ENCODE data around the gene CISTR. TPM values are rescaled to one million over a fixed set of nuclear protein-coding genes. Genes with fewer than 3 reads are reported as not detected.
"Not testable (repeated sequence)": the region's sequence is repeated elsewhere in the genome, so short reads cannot be mapped to it uniquely, and the experiment has no call there.

CISTR gene
- polyA plus RNA-seq (2013, experiment 1 of 2; ENCODE audit: insufficient read length): not detected
- polyA plus RNA-seq (2013, experiment 2 of 2; ENCODE audit: insufficient read length): not detected

DNA sequence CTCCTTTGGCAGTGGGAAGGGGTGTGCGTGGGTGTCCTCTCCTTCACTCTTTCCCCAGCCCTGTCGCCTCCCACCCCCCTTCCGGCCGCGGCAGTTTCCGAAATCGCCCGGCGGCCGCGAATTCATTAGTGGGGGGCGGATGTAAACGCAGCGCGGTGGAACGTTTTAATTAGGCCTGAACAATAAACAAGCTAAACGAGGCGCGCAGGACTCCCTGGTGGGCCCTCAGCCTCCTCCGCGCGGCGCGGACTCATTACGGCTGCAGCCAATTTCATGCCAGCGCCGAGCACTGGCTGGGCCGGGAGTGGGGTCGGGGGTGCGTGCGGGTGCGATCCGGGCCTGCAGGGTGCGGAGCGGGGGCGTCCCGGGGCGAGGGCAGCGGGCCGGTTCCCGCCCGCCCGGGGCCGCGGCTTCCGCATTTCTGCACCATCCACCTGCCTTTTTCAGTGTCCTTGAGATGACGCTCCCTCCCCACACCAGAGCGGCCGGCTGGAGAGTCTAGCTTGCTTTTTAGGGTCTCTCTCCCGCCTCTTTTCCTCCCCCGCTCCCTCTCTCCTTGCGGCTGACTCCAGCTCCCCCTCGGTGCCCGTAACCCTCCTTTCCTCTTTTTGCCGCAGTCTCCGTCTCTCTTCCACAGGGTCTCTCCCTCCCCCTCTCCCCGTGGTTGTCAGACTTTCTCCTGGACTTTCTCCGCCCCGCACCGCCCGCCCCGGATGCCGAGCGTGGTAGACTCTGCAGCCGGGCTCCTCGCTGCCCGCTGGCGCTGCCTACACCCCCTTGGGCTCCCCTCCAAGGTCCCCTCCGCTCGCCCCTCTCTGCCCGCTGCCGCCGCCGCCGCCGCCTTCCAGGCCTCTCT, at the start of gene CISTR:
CISTR (minus strand) TSS at position 644 of the 856 bp plus-strand sequence.
- DNase-seq: no peak

DNA sequence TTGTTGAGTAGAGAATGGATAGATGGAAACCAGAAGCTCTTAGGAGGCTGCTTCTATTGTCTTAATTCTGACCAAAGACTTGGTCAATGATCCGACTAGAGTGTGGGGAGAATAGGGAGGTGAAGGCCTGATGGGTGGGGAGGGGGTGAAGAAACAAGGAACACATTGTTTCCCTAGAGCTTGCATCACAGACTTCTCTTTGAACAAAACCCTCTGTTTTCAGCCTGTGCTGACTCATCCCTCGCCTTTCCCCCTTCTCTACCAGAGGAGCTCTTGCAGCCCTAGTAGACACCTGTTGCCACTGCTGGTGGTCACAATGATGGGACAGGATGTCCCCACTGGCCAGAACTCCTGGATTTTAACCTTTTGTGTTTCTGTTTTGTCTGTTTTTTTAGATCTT, 46.8 kb upstream of the CISTR start:
- no peak for DNase-seq

DNA sequence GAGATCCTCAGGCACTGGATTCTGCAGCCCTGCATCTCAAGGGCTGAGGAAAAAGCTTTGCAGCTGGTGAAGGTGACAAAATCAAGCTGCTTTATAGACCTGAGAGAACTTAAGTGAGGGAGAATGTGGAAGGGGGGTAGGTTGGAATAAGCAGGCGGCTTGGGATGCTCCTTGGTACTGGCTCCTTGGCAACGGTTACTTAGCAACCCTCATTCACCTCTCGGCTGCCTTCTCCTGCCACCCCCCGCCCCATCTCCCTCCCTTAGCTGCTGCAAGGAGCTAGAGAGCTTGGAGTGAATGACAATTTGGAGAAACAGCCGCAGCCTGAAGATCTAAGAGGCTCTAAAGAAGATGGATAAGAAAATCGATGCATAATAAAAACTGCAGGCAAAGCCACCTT, 44.1 kb upstream of the CISTR start:
- DNase-seq: no peak

DNA sequence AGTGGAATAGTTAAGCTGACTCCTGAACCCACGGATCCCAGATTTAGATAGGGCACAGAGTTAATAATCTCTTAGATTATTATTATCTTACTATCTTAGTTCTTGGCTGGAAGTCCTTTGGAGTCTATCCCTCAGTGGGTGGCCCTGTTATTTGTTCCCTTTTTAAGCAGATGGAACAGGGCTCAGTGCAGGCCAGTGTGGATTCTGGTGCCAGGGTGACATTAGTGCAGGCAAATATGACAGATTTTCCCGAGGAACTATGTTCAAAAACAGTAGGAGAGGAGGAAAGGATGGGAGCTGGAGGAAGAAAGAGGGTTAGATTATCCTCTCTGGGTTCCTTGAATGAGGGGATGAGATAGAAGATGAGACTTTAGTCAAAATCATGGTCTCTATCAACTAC, 41.4 kb upstream of the CISTR start:
- no peak for DNase-seq

DNA sequence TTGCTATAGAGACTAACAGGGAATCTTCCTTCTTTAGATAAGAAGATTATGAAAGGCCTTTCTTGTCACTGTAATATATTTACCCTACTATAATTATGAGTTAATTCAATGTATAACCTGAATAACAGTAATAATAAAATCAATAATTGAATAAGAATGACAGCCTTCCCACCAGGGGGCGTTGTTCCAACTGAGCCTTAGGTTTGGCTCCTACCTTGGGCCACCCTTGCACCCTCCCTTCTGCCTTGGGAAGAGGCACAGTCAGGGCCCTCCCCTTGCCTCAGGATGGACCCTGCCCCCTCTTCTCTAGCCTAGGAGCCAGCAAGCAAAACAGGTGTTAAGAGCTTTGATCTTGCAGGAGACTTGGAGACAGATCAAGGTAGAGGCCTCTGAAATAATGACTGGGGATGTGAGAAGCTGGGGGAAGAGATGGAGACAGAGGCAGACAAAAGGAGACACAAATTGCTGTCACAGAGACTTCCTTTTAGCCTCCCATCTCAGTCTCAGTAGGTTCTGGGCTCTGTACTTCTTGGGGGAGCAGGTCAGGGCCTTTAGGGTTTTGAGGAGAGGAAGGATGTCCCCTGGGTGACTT, 40.1 kb upstream of the CISTR start:
- no peak for DNase-seq

DNA sequence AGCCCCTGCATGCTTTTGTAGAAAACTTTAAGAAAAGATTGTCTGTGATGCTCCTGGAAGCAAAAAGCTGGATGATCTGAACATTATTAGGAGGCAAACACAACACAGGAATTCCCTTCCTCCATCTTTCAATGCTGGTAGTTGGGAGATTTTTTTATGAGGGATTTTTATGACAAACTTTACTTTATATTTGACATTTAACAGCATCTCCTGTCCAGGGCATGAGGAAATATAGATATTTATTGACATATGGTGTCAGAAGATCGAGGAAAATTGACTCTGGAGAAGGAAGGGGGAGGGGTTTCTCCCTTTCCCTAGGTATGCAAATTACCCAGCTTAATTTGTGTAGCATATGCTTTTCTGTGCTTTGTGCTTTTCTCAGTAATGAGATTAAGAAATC, 37.8 kb upstream of the CISTR start:
- DNase-seq: no peak

DNA sequence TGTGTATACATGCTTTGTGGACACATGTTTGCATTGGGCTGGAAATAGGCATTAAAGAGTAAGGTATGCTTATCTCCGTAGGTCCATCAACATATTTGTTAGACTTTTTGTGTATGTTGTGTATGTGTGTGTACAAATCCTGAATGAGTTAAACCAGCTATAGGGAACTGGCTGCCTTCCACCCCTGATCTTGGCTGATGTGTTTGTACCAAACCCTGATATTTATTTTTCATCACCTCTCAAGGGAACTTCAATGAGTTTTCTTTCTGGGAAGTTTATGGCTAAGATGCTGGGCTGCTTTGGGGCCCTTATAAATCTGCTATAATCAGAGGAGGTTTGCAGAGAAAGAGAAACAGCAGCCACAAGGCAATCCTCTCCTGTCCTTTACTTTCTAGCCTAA, 37.1 kb upstream of the CISTR start:
- no peak for DNase-seq

DNA sequence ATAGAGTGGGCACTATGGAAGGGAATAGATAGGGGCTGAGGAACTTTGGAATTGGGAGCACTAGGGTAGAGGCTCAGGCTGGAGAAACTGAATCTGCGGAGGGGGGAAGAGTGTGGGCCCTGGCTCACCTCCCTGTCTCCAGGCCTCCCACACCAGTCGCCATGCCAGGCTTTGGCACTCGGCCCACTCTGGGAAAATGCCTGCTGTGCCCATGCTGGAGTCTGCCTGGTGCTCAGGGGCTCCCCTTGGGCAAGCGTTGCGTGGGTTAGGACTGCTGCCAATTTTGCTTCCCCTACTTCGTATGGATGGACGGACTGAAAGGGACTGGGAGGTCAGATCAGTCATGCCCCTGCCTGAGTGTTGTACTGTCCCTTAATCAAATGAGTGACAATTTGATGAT, 34.6 kb upstream of the CISTR start:
- DNase-seq: no peak

DNA sequence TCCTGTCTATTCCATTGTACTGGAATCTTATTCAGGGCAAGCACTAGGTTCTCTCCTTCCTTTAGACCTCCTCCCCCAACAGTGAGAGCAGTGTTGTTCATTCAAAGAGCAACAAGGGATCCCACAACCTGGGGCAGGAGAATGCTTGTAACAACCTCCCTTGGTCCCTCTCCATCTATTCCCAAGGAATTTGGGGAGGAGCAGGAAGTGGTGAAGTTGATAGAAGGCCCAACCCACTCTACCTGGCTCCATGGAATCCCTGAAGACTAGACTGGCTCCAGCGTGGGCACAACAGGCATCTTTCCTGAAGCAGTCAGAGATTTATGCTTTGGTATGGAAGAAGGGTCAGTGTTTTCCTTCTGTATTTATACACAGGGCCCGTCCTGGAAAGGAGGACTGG, 33.4 kb upstream of the CISTR start:
- no peak for DNase-seq

DNA sequence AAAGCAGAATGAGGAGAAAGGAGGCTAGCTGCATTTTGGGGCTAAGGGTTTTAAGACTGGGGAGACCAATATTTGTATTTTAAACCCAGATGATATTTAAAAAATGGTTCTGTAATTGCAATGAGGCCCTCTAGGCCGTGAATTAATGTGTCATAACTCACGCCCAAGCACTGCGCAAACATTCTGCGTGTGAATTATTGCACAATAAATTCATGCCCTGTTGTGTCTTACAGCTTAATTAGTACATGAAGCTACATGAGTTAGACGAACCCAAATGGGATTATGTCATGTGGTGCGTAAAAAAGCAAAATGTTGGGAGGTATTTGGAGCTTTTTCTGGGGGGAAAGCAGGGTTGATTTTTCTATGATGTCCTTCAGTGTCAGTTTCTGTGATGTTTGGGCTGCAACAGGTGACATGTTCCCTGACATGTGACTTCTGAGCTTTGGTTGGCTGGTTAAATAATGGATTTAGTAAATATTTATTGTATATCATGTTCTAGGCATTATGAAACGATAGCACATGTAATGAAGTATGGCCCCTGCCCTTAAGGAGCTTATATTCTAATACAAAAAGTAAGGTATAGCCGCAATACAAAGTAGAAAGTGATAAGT, 30.4 kb upstream of the CISTR start:
- no peak for DNase-seq

DNA sequence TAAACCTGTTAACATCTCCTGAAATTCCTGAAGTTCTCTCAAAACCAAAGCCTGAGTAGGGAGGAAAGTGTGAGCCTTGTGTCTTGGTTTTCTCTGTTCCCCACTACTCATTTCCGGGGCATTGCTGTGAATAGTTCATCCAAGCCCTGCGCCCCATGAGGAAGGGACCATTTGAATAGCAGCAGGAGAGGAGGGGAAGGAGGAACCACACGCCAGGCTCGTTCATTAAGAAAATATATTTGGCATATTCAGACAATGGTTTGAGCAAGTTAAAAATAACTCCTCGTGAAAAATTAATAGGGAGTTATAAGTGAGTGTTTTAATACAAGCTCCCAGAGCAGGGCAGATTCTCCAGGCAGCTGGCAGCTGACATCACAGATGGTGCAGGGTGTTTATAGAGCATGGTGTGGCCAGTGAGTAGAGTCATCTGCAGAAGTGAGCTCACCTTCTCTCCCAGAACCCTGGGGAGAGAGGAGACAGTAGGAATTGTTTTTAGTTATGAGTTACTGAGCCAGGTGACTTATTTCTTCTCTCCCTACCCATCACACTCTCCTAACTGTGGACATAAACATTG, 29.5 kb upstream of the CISTR start:
- DNase-seq: no peak

DNA sequence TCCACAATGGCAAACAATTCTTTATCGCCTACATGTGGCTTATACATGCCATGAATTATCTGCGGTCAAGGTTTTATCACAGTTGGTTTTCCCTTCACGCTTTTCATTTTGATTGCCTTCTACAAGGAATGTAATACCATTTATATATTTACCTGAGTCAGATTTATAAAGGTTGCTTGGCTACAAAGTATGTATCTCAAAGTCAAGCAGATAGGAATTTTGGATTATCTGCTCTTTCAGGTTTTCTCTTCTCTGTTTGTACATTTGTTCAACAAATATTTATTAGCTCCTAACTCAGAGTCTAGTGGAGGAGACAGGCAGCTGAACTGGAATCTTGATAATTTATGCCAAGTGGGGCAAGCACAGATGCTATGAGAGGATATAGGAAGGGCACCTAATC, 28.5 kb upstream of the CISTR start:
- no peak for DNase-seq

DNA sequence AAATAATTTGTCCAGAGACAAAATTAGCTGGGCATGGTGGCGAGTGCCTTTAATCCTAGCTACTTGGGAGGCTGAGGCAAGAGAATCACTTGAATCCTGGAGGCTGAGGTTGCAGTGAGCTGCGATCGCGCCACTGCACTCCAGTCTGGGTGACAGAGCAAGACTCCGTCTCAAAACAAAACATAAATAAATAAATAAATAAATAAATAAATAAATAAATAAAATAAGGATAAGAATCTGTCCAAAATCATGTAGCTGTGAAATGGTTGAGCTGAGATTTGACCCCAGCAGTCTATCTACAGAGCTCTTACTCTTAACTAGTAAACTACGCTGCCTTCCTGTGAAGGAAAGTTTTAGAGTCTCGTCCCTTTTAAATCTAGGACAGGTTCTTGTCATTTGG, 27.9 kb upstream of the CISTR start:
- DNase-seq: not testable (repeated sequence)

DNA sequence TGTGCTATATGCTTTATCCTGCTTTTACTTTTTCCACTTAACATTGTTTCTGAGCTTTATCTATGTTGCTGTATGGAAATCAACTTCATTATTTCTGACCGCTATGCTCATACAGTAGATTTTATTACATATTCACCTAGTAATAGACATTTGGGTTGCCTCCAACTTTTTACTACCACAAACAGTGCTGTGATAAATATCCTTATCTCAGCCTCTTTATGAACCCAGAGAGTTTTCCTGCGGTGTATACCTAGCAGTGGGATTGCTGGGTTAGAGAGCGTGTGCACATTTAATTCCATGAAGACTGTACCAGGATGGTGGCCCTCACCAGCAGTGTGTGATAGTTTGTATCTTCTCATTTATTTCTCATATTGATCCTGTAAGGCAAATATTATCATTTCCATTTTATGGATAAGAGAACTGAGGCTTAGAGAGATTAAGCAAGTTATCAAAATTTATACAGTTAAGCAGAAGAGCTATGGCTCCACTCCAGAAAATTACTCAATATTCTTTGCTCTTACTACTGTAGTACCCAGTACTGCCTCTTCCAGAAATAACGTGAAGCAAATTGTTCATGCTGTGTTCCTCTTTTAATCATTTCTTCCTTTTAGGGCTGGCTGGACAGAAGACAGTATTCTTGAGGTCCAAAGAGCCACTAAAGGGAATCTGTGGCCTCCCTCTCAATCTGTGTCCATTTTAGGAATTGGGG, 26.3 kb upstream of the CISTR start:
- no peak for DNase-seq

DNA sequence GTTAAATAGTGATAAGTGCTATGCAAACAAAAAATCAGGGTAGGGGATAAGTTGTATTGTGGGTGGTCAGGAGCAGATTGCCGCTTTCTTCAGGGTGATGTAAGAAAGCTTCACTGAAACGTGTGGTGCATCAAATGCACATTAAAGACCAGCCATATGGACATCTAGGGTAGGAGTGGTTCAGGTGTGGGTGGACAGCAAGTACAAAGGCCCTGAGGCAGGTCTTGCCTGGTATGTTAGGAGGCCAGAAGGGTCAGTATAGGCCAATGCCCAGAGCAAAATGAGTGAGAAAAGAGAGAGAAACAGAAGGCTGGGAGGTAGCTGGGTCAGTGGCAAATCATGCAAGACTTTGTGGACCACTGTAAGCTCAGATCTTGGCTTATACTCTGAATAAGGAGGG, 25.6 kb upstream of the CISTR start:
- no peak for DNase-seq

DNA sequence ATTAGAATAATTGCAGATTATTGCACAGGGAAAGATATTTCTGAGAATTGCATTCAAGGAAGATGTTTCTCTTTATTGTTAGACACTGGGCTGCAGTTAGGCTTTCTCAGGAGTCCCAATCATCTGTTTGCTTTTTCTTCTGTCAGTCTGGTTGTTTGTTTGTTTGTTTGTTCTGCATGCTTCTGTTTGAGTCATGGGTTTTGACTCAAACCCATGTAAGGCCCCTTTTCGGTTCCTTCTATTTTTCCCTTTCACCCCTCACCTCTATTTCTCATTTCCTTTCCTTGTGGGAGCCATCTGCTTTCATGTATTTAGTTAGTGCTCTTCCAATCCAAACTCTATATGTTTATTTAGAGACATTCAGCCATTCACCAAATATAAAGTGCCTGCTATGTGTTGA, 25.1 kb upstream of the CISTR start:
- DNase-seq: no peak

DNA sequence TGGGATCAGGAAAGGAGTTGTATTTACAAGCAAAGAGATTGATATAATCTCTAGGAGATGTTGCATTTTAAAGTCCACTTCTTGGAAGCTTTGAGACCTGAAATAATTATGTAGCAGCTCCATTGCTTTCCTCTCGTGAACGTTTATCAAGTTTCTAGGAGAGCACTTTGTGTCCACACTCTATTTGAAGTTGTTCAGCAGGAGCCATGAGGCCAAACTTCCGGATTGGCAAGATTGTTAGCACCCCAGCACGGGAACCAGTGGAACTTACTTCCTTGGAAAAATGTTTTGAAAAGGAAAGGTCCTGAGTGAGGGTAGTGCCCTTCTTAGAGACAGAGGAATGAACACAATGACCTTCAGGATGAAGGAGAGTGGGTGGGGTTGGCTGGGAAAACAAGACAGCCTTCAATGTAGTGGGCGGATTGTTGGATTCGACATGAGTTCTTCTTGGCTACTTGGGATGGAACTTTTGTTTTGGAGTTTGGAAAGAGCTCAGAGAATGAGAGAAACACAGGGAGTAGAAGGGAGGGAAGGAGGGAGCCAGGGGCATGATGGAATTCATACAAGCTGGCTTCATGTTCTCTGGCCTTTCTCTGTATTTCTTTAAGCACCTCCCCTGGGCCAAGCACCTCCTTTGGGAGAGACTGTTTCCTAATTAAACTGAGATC, 23.8 kb upstream of the CISTR start:
- no peak for DNase-seq

DNA sequence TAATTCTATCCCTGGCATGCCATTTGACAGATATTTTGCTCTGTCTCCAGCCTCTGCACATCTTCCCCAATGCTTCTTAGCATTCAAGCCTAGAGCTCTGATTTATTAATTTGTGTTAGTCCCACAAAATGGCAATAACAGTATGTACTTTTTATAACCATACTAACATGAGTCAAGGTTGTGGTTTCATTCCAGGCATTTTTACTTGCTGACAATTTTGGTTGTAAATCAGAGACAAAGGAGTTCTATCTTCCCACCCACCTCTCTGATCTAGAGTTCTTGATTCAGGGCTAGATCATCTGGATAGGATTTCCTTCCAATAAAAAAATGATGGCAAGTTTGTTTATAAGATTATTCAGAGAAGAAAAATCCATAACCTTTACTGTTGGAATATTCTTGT, 18.5 kb upstream of the CISTR start:
- DNase-seq: peak; percentile 89

DNA sequence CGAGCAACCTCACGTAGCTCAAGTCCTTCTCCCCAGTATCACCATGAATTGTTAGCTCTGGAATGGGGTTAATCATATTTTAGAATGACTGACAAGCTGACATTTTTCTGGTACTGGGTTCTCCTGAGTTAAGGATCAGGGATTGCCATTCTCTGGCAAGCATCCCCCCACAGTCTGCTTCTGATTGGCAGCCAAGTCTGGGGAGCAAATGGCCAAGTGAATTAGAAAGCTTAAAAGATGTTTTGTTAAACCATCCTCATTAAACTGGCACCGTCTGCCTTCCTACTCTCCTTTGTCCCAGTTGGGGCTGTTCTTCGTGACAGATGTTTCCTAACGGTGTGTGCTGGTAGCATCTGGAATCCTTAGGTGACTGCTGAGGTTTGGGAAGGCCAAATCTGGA, 17.2 kb upstream of the CISTR start:
- no peak for DNase-seq

DNA sequence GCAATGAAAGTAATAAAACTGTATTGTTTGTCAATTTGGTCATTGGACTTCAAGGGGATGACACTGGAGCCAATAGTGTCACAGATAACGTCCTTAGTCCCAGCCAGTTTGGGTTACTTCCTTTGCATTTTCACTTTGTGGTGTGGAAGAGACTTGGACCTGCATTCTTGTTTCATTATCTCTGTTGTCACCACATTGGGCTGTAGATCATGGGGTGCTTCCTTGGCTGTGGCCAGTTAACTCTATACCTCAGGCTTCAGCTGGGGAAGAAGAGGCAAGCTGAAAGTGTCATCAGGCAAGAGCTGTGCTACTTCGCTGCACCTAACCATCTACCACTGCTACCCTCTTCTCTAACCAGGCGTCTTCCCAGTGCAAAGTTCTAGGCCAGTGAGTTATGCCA, 15.1 kb upstream of the CISTR start:
- peak; percentile 28 for DNase-seq

DNA sequence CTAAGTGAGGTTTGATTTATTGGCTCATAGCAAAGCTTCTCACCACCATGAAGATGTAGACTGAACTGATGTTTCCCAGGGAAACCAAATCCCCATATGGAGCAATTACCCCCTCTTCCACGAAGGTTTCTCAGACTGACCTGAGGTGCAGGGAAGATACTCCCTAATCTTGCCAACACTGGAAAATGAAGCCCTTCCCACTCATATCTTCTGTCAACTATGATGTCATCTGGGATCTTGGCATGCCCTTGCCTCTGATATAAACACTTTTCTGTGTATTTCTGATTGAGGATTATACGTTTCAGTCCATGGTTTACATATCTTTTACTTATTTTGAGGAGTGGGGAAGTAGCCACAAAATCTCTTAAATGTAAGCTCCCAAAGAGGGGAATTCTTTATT, 14.1 kb upstream of the CISTR start:
- DNase-seq: no peak

DNA sequence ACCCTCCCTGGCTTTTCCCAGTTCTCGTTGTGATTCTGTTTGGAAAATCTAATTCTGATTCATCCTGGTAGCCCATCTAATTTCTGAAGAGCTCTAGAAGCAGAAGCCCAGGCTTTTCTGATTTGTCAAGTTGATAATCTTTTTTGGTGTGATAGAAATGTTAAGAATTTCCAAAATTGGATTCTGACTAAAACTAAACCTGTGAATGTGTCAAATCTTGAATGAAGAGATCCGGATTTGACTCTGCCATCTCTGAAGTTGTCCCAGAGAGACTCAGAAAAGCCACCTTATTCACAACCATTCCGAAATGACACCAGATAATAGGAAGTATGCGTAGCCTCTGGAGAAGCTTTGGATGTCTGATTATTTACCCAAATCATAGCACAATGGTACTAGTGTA, 12.8 kb upstream of the CISTR start:
- DNase-seq: no peak
